PC-3 (cell line): ENCODE data around the gene EXD1.

Source experiments
- CTCF ChIP-seq: fragments of 300-600 bp; sonication (generic); conservative IDR thresholded peaks from 2 replicates; pipeline ENCODE4 v1.5.1; 2017; ENCODE audit warnings: antibody characterized with exemption, low read depth, mild to moderate bottlenecking, low read length
- EZH2 ChIP-seq: fragments of 300-600 bp; sonication (generic); IDR thresholded peaks from one replicate; pipeline ENCODE4 v1.6.1; 2017; ENCODE audit warnings: antibody characterized with exemption, mild to moderate bottlenecking, low read length; ENCODE audit not compliant: unreplicated experiment

- no peak for TF ChIP-seq CTCF
- TF ChIP-seq EZH2: no peak
Measured at GRCh38 chr15:41215708-41216107, 14.8 kb downstream of the EXD1 start.
